ENCODE results near the gene CABP1.

CABP1 gene

DNA sequence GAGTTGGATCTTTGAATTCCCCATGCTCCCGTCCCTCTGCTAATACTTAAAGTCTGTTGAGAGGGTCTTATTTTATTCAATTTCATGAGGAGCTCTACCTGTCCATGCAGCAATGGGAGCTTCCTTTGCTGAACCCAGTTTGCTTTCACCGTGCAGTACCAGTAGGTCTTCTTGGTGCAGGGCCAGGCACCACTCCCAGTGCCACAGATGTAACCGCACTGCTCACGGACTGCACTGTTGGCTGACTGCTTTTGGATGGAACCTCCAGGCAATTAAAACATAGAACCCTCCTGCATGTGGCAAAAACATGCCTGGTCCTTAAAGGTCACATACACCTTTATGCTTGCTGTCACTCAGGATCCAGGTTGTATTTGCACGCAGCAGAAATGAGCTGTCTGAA lies 9.3 kb upstream of the CABP1 start:
- DNase-seq (ENCODE audit: low spot score) = no peak

DNA sequence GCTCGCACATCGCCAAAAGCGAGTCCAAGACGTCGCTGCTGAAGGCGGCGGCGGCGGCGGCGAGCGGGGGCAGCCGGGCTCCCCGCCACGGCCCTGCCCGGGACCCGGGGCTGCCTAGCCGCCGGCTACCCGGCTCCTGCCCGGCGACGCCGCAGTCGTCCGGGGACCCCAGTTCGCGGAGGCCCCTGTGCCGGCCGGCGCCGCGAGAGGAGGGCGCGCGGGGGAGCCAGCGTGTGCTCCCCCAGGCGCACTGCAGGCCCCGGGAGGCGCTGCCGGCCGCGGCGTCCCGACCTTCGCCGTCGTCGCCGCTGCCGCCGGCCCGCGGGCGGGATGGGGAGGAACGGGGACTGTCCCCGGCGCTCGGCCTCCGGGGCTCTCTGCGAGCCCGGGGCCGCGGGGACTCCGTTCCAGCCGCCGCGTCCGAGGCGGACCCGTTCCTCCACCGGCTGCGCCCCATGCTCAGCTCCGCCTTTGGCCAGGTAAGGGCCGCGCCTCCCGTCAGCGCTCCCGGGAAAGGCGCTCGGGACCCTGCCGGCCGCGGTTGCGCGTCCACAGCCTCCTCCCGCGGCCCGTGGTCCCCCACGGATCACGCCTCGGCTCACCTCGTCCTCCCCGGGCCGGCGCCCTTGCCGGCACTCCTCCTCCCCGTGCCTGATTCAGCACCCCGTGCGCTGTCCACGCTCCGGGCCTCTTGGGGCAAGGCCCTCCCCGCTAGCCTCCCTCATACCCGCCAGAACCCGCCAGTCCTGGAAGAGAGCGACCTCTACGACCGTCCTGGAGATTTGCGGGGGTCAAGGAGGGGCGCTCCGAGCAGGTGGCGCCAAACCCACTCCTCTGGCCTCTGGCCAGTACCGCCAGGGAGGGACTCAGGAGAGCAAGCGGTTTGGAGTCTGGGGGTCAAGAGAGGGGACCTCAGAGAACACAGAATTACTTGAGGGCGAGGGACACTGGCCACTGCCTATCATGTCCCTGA lies 721 bp downstream of the CABP1 start:
- peak; percentile 31 for DNase-seq (ENCODE audit: low spot score)

GRCh38 chr12:120642121-120642520 lies 1.7 kb downstream of the CABP1 start:
- no peak for DNase-seq (ENCODE audit: low spot score)

DNA sequence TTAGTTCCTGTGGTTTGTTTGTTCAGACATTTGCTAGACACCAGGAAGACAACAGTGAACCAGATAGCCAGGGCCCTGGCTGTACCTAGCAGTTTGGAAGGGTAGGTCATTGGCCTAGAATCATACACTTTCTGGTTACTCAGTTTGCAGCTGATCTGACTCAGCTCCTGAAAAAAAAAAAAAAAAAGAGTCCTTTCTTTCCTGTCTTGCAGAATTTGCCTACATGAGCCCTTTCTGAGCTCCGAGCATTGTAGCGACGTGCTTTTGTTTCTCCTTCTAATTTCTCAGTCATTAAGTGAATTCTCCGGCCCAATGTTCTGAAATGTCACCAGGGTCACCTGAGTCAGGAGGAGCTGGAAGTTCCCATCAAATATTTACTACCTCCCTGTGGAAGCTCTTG lies 2.4 kb downstream of the CABP1 start:
- DNase-seq (ENCODE audit: low spot score) = no peak

DNA sequence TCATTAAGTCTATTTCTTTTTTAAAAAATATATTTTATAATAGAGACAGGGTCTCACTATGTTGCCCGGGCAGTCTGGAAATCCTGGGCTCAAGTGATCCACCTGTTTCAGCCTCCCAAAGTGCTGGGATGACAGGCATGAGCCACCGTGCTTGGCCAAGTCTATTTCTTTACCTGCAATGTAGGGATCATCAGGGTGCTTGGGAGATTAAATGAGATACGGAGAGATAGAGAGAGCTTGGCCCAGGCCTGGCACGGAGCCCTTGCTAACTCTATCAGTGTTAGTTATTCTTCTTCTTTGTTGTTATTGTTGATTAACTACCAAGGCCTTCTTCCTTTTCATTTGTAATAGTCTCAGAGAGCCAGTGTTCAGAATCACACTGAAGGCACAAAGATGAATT lies 3.1 kb downstream of the CABP1 start:
- no peak for DNase-seq (ENCODE audit: low spot score)

DNA sequence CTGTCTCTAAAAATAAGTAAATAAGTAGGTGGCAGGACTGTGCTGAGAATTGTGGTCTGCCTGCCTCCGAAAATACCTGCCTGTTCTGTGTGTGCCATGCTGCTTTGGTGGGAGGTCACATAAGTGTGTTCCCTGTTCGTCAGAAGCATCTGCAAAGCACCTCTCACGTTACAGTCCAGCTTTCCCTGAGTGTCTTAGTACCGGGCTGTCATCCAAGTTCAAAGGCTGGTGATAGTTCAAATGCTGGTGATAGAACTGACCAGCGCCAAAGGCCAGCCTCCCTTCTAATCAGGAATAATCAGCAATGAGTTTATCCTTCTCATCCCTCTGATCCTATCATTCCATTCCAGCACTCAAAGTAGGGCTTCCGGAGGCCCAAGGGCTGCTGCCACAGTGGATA lies 5.6 kb downstream of the CABP1 start:
- DNase-seq (ENCODE audit: low spot score) = no peak

- no peak for DNase-seq (ENCODE audit: low spot score)
These were observed 6.9 kb downstream of the CABP1 start for GRCh38 chr12:120647375-120647755.

- DNase-seq (ENCODE audit: low spot score) = no peak
These were observed 9.2 kb downstream of the CABP1 start for GRCh38 chr12:120649442-120650232.

DNA sequence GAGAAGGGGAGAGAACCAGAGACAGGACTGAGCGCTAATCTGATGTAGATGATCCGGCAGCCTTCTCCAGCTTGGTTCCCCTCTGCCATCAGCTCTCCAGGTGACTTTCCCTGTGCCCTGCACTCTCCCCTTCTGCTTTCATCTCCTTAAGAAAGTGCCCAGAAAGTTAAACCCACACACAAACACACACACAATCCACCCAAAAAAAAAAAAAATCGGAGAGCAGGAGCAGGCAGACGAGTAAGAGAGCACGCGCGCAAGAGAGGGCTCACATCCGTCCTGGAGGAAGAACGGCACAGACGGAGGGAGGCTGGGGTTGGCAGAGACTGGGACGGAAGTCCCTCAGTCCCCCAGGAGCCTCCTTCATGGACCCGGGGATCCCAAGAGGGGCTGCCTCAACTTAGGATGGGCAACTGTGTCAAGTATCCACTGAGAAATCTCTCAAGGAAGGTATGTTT lies 9.8 kb downstream of the CABP1 start:
- no peak for DNase-seq (ENCODE audit: low spot score)

GRCh38 chr12:120651821-120652220 lies 11.4 kb downstream of the CABP1 start:
- no peak for DNase-seq (ENCODE audit: low spot score)

- DNase-seq (ENCODE audit: low spot score) = no peak
These were observed 12.4 kb downstream of the CABP1 start for GRCh38 chr12:120652656-120653435.

- DNase-seq (ENCODE audit: low spot score) = no peak
These were observed 13.2 kb downstream of the CABP1 start for GRCh38 chr12:120653611-120654010.

DNA sequence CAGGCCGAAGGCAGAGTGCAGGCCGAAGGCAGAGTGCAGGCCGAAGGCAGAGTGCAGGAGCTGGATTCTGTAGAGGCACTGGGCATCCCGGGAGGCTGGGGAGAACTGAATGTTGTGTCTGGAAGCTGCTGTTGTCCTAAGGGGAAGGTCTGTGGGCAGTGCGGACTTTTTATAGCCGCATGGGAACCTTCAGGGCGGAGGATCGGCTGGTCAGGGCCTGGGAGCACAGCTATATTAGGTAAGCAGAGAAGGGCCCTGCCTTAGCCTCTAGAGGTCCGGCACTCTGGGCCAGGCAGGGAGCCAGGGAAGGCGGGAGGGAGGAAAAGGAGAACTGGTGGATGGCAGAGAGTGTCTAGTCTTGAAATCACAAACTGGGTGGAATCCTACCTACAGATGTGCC lies 14.2 kb downstream of the CABP1 start:
- no peak for DNase-seq (ENCODE audit: low spot score)

GRCh38 chr12:120656008-120656407 lies 15.6 kb downstream of the CABP1 start:
- DNase-seq (ENCODE audit: low spot score) = no peak

DNA sequence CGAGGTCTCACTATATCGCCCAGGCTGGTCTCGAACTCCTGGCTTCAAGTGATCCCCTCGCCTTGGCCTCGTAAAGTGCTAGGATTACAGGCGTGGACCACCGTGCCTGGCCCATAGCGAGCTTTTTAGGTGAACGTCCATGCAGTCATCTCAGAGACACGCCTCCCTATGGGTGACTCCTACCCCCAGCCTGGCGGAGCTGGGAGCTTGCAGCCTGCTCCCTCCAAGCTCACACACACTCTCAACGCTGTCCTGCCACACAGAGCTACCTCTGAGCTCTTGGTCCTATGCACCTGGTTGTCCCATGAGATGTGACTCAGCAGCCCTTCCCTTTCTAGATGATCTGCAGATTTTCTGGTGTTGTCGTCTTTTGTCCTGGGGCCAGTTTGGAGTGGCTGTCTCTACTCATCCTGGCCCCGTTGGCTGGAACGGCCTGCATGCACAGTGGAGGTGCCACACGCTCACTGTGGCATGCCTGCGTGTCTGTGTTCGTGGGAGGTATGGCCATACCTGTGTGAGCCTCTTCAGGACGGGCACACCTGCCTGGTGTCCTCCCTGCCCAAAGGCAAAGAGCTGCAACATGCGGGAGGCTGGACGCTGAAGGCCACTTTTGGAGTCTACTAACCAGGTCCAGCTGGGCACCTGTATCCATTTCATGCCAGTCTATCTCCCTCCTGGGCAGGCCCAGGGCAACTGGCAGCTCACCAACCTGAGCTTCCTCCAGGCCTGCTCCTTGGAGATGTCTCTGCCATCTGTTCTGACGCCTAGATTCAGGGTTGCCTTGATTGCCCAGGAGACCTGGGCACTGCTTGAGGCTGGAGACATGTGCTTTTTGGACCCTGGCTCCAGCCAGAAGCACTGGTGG lies 18.1 kb downstream of the CABP1 start:
- DNase-seq (ENCODE audit: low spot score) = no peak

- DNase-seq (ENCODE audit: low spot score) = no peak
These were observed 18.7 kb downstream of the CABP1 start for GRCh38 chr12:120659151-120659525.

DNA sequence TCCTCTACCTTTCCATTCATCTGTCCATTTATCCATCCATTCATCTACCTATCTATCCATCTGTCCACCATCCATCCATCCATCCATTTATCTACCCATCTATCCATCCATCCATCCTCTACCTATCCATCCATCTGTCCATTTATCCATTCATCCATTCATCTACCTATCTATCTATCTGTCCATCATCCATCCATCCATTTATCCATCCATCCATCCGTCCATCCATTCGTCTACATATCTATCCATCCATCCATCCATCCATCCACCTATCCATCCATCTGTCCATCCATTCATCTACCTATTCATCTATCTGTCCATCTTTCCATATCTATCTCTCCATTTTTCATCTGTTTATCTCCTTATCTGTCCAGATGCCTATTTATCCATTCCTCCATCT lies 21.0 kb downstream of the CABP1 start:
- no peak for DNase-seq (ENCODE audit: low spot score)

- DNase-seq (ENCODE audit: low spot score) = no peak
These were observed 22.5 kb downstream of the CABP1 start for GRCh38 chr12:120662879-120663278.

GRCh38 chr12:120663741-120664140 lies 23.3 kb downstream of the CABP1 start:
- DNase-seq (ENCODE audit: low spot score) = no peak

DNA sequence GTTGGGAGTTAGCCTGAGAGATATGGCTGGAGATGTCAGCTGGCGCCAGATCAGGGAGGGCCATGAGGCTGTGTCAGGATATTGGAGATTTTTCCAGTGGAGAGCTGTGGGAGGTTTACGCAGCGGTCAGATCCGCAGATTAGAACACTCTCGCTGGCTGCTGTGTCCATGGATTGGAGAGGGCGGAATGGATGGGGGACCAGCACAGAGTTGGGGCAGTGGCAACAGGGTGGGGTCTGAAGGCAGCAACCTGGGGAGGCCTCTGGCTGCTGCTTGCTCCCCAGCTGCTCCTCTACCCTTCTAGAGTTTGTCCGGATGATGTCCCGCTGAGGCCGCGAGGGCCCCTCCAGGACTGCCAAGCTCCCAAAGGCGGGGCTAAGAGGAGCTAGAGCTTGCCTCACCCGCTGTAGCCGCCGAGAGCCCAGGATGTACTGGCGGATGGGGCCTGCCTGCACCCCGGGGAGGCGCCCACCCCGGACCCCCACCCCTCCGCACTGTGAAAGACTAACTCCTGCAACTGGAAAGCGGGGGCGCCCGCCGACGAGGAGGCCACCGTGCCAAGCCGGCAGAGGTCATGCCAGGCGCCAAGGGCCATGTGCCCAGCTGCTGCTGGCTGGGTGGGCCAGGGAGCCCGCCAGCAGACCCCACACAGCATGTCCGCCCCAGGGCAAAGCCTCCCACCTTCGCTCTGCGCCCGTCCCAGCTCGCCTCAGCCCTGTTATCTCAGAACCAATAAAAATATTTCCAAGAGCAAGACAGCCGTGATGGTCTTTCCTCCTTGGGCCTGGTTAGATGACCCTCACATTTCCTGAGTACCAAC lies 26.4 kb downstream of the CABP1 start:
- no peak for DNase-seq (ENCODE audit: low spot score)
